Omental fat pad (tissue), 4 donors: Measurements from ENCODE around the gene NRBP1. TPM values are rescaled to one million over a fixed set of nuclear protein-coding genes. Genes with fewer than 3 reads are reported as not detected.

ENCODE experiments used
- ATAC-seq: fragments of 150-250 bp; one replicate; pipeline ENCODE4 v1.9.1; 2016; ENCODE audit warnings: mild to moderate bottlenecking, moderate library complexity; ENCODE audit not compliant: low FRiP score
- DNase-seq: peaks from one replicate; pipeline ENCODE4 v3.0.0-alpha.2; 2019; ENCODE audit warnings: low spot score
- CTCF ChIP-seq, 3 donors: fragments of 450-650 bp; IDR thresholded peaks; one replicate each; pipeline ENCODE4 v1.5.1; 2016 to 2017; ENCODE audit warnings: antibody characterized with exemption in 3 of 3, mild to moderate bottlenecking in 3 of 3, moderate library complexity in 2 of 3
- total RNA-seq, 4 donors: library from RNA; depleted of rRNA; stranded (reverse); fragments of >200 nt; gene quantifications; one replicate each; pipeline ENCODE4 v1.1.0, GENCODE V29; 2016

NRBP1 gene
- total RNA-seq, 4 donors from 2014 or later, result 65.6 to 75.5 (median 71.8) TPM

GRCh38 chr2:27453968-27454367, 25.5 kb downstream of the NRBP1 start:
- TF ChIP-seq CTCF (IDR thresholded peaks at IDR 0.05), result no peak
- ATAC-seq (no peak), DNase-seq (no peak)

- ATAC-seq (no peak), DNase-seq (no peak)
- TF ChIP-seq CTCF (IDR thresholded peaks at IDR 0.05), result no peak
Observed at GRCh38 chr2:27461118-27461517, 32.7 kb downstream of the NRBP1 start.

GRCh38 chr2:27464443-27464842, 36.0 kb downstream of the NRBP1 start:
- no peak for ATAC-seq
- no peak for TF ChIP-seq CTCF (IDR thresholded peaks at IDR 0.05)
- no peak for DNase-seq

GRCh38 chr2:27471961-27472360, 43.5 kb downstream of the NRBP1 start:
- TF ChIP-seq CTCF (IDR thresholded peaks at IDR 0.05), result no peak
- DNase-seq (no peak), ATAC-seq (no peak)

GRCh38 chr2:27485496-27485895, 57.1 kb downstream of the NRBP1 start:
- ATAC-seq, result no peak

GRCh38 chr2:27489118-27489497, 60.7 kb downstream of the NRBP1 start:
- no peak for TF ChIP-seq CTCF (IDR thresholded peaks at IDR 0.05)
- ATAC-seq (peak; percentile 26), DNase-seq (no peak)

More at GRCh38 chr2:27485496-27485895, 57.1 kb downstream of the NRBP1 start:
- TF ChIP-seq CTCF (IDR thresholded peaks at IDR 0.05), result no peak
- no peak for DNase-seq

GRCh38 chr2:27489498-27490397, 61.3 kb downstream of the NRBP1 start, which contains the start of gene IFT172:
Gene IFT172, minus strand, starts transcription at chr2:27489743. Its CDS starts 90 bp downstream, at chr2:27489653.
- peak; percentile 99 for DNase-seq
- ATAC-seq, result peak; percentile 95
- TF ChIP-seq CTCF (IDR thresholded peaks at IDR 0.05), result no peak
